OCI-LY7 (cell line): ENCODE results near the gene SLC35A3. TPM values are rescaled to one million over a fixed set of nuclear protein-coding genes. Genes with fewer than 3 reads are reported as not detected.
A peak's percentile ranks its signal among the peaks of the same experiment; 100 is the strongest.

Experiments
- BruUV-seq: library from RNA; stranded (reverse); fragments of 400-500 nt; replicated peaks from 2 replicates; lab custom pipeline; 2021; lab: Mats Ljungman, UMichigan
- CTCF ChIA-PET: fragments of 300-600 bp; sonication (Branson Sonifier 250); formaldehyde crosslinking; loops from one replicate; lab custom pipeline; 2022; ENCODE audit warnings: antibody characterized with exemption; ENCODE audit not compliant: unreplicated experiment; lab: Charles Lee
- POLR2A ChIA-PET: fragments of 300-600 bp; sonication (Branson Sonifier 250); formaldehyde crosslinking; loops from one replicate; lab custom pipeline; 2022; ENCODE audit warnings: antibody characterized with exemption; lab: Charles Lee
- DNase-seq: peaks from one replicate; pipeline ENCODE4 v3.0.0-alpha.2; 2015; ENCODE audit warnings: low spot score
- H2AFZ ChIP-seq: fragments of 200-600 bp; sonication (generic), shearing (Covaris generic); 2 replicates; pipeline ENCODE4 v1.6.1; 2014; ENCODE audit warnings: mild to moderate bottlenecking, antibody characterized with exemption, low read length, moderate library complexity
- H3K27ac ChIP-seq: fragments of 200-600 bp; sonication (generic); 2 replicates; pipeline ENCODE4 v1.5.1; 2014; ENCODE audit warnings: mixed run types, low read depth, mild to moderate bottlenecking, moderate library complexity, low read length, inconsistent platforms; ENCODE audit not compliant: poor library complexity, severe bottlenecking
- H3K36me3 ChIP-seq: fragments of 200-600 bp; sonication (generic); 2 replicates; pipeline ENCODE4 v1.6.1; 2014; ENCODE audit warnings: mild to moderate bottlenecking, antibody characterized with exemption, low read length, moderate library complexity, mixed read lengths; ENCODE audit not compliant: insufficient read depth
- H3K4me1 ChIP-seq: fragments of 200-600 bp; sonication (generic); 2 replicates; pipeline ENCODE4 v1.5.1; 2014; ENCODE audit warnings: mild to moderate bottlenecking, low read length; ENCODE audit not compliant: insufficient read depth, poor library complexity, severe bottlenecking
- H3K4me2 ChIP-seq: fragments of 200-600 bp; sonication (generic); 2 replicates; pipeline ENCODE4 v1.6.1; 2014; ENCODE audit warnings: mild to moderate bottlenecking, low read length
- H3K4me3 ChIP-seq: fragments of 200-600 bp; sonication (generic); 2 replicates; pipeline ENCODE4 v1.5.1; 2014; ENCODE audit warnings: mild to moderate bottlenecking, low read depth, low read length; ENCODE audit not compliant: poor library complexity, severe bottlenecking
- H3K79me2 ChIP-seq: fragments of 200-600 bp; sonication (generic); 2 replicates; pipeline ENCODE4 v1.6.1; 2016; ENCODE audit warnings: low read depth, mild to moderate bottlenecking, low read length, moderate library complexity, mixed read lengths; ENCODE audit not compliant: insufficient read depth
- H3K9me2 ChIP-seq: fragments of 200-600 bp; sonication (generic); 2 replicates; pipeline ENCODE4 v1.6.1; 2016; ENCODE audit warnings: mild to moderate bottlenecking, low read length, mixed read lengths; ENCODE audit not compliant: insufficient read depth
- H3K9me3 ChIP-seq: fragments of 200-600 bp; sonication (generic); 2 replicates; pipeline ENCODE4 v1.6.1; 2014; ENCODE audit warnings: mild to moderate bottlenecking, mixed run types, low read length, mixed read lengths
- H4K20me1 ChIP-seq: fragments of 200-600 bp; sonication (generic); 2 replicates; pipeline ENCODE4 v1.6.1; 2014; ENCODE audit warnings: mild to moderate bottlenecking, antibody characterized with exemption, low read length, moderate library complexity, mixed read lengths; ENCODE audit not compliant: insufficient read depth
- EZH2phosphoT487 ChIP-seq: fragments of 200-600 bp; sonication (generic); IDR thresholded peaks from 2 replicates; pipeline ENCODE4 v1.6.1; 2018; ENCODE audit warnings: low read depth, borderline replicate concordance, mild to moderate bottlenecking, mixed run types, antibody characterized with exemption, low read length, moderate library complexity, mixed read lengths
- intact Hi-C: fragments of 100-400 bp; cut with micrococcal nuclease; formaldehyde crosslinking; loops from one replicate; pipeline ENCODE4 v1.10.0; 2022; ENCODE audit not compliant: unreplicated experiment
- total RNA-seq, 2 experiments: library from RNA; depleted of rRNA in 1 of 2; stranded (reverse); fragments of >200 nt in 1 of 2; shearing (Covaris generic) in 1 of 2; gene quantifications; 2 replicates each; pipeline ENCODE4 v1.2.3, GENCODE V29; 2014 to 2022
- TF ChIP-seq, protein P1 (sequence below): fragments of 200-600 bp; sonication (generic); conservative IDR thresholded peaks from 2 replicates; pipeline ENCODE4 v1.5.1; 2014; ENCODE audit warnings: mild to moderate bottlenecking, antibody characterized with exemption, low read length, moderate library complexity, mixed read lengths

SLC35A3 gene
- total RNA-seq, 2 experiments from 2014 or later: 24.8 to 26.8 TPM

DNA sequence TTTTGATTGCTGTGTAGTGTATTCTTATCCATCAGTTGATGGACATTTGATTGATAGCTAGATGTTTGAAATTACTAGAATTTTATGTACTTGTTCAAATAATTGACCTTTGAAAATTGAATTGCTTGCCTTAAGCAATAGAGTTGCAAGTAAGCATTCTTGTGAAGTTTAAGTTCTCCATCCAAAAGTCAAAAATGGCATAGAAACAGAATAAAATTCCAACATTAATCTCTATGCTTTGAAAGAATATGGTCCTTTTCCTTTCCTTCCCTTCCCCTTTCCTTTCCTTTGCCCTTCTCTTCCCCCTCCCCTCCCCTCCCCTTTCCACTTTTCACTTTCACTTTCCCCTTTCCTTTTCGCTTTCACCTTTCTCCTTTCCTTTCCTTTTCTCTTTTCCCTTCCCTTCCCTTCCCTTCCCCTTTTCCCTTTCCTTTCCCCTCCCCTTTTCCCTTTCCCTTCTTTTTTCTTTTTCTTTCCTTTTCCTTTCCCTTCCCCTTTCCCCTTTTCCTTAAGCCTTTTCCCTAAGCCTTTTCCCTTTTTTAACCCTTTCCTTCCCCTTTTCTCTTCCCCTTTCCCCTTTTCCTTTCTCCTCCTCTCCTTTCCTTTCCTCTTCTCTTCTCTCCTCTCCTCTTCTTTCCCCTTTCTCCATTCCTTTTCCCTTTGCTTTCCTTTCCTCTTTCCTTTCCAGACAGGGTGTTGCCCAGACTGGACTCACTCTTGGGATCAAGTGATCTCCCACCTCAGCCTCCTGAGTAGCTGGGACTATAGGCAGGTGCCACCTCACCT lies 95.6 kb downstream of the SLC35A3 start:
- Histone ChIP-seq H3K4me3 (peak overlapping the region; percentile 37), H3K4me1 (peaks cover 30% of the 10 kb centered on the region), H3K9me3 (no peaks in the 10 kb centered on the region), H4K20me1 (no peaks in the 10 kb centered on the region), H3K9me2 (no peaks in the 10 kb centered on the region), H2AFZ (no peak overlapping the region), H3K79me2 (peaks cover 4% of the 10 kb centered on the region; the same call in 1 of the 2 replicates), H3K4me2 (peak overlapping the region; percentile 57), H3K36me3 (peaks cover 89% of the 10 kb centered on the region), H3K27ac (peak overlapping the region; percentile 85)
- intact Hi-C loops: no loop called here
- ChIA-PET POLR2A (interaction anchor here (0.6 to 1.4 kb wide), 9 partner anchors 10 to 310 kb away, joined by 3 to 6 read pairs (median 3); no protein-coding TSS in a partner anchor), CTCF (no interaction called here)
- BruUV-seq: no TSS peak
- TF ChIP-seq, protein P1, sequence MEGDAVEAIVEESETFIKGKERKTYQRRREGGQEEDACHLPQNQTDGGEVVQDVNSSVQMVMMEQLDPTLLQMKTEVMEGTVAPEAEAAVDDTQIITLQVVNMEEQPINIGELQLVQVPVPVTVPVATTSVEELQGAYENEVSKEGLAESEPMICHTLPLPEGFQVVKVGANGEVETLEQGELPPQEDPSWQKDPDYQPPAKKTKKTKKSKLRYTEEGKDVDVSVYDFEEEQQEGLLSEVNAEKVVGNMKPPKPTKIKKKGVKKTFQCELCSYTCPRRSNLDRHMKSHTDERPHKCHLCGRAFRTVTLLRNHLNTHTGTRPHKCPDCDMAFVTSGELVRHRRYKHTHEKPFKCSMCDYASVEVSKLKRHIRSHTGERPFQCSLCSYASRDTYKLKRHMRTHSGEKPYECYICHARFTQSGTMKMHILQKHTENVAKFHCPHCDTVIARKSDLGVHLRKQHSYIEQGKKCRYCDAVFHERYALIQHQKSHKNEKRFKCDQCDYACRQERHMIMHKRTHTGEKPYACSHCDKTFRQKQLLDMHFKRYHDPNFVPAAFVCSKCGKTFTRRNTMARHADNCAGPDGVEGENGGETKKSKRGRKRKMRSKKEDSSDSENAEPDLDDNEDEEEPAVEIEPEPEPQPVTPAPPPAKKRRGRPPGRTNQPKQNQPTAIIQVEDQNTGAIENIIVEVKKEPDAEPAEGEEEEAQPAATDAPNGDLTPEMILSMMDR: no peak
- TF ChIP-seq EZH2phosphoT487: no peak
- DNase-seq: no peak

DNA sequence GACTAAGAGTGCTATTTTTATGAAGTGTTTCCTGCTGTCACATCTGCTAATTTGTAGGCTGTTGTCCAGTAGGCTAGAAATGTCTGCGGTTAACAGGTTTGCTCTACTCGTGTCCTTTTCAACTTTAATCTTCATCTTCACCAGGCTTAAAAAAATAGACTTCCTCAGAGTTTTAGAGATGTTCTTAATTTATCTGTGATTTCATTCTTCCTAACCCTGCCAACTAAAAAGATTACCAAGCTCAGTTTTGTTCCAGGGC lies 96.1 kb downstream of the SLC35A3 start:
- peak; percentile 72 for DNase-seq
- no peaks in the 10 kb centered on the region for H3K9me2 ChIP-seq
- H3K36me3 ChIP-seq: peaks cover 89% of the 10 kb centered on the region
- H3K4me3 ChIP-seq: peak overlapping the region; percentile 37
- H2AFZ ChIP-seq: no peak overlapping the region
- H3K27ac ChIP-seq: peak overlapping the region; percentile 85
- no peaks in the 10 kb centered on the region for H4K20me1 ChIP-seq
- BruUV-seq: no TSS peak
- peaks cover 30% of the 10 kb centered on the region for H3K4me1 ChIP-seq
- ChIA-PET POLR2A (interaction anchor here (0.7 to 1.1 kb wide), 5 partner anchors 9 to 74 kb away, joined by 3 to 6 read pairs (median 5); no protein-coding TSS in a partner anchor), CTCF (no interaction called here)
- intact Hi-C loops: no loop called here
- TF ChIP-seq, protein P1: no peak
- no peak for TF ChIP-seq EZH2phosphoT487
- H3K4me2 ChIP-seq: peak overlapping the region; percentile 57
- no peaks in the 10 kb centered on the region for H3K9me3 ChIP-seq
- no peaks in the 10 kb centered on the region for H3K79me2 ChIP-seq
